Panc1 (cell line): ENCODE data around the gene LONP1. TPM values are rescaled to one million over a fixed set of nuclear protein-coding genes. Genes with fewer than 3 reads are reported as not detected.

Experiments used
- ATAC-seq: fragments of 200-7000 bp; cut with Tn5 transposase; 2 replicates; pipeline ENCODE4 v1.9.1; 2020; ENCODE audit warnings: mild to moderate bottlenecking, moderate library complexity
- BruUV-seq: library from RNA; stranded (reverse); fragments of 400-500 nt; replicated peaks from 2 replicates; lab custom pipeline; 2021; lab: Mats Ljungman, UMichigan
- CTCF ChIA-PET: fragments of 300-600 bp; sonication (Branson Sonifier 250); formaldehyde crosslinking; loops from one replicate; lab custom pipeline; 2022; ENCODE audit warnings: antibody characterized with exemption; lab: Charles Lee
- POLR2A ChIA-PET: fragments of 300-600 bp; sonication (Branson Sonifier 250); formaldehyde crosslinking; loops from one replicate; lab custom pipeline; 2022; ENCODE audit warnings: antibody characterized with exemption; lab: Charles Lee
- DNase-seq: peaks from one replicate; pipeline ENCODE4 v3.0.0-alpha.2; 2010; ENCODE audit warnings: low read depth, low spot score
- H3K27ac ChIP-seq: 2 replicates; pipeline ENCODE4 v1.5.1; 2011; ENCODE audit warnings: mild to moderate bottlenecking, low read length, inconsistent platforms
- H3K27me3 ChIP-seq: fragments of 200-500 bp; sonication (Bioruptor generic); 2 replicates; pipeline ENCODE4 v1.6.0; 2014; ENCODE audit warnings: low read length, inconsistent platforms; ENCODE audit not compliant: control insufficient read depth, insufficient read depth
- H3K36me3 ChIP-seq: fragments of 200-500 bp; sonication (Bioruptor generic); 2 replicates; pipeline ENCODE4 v1.5.1; 2014; ENCODE audit warnings: inconsistent platforms, mild to moderate bottlenecking, low read length, moderate library complexity; ENCODE audit not compliant: control insufficient read depth, insufficient read depth
- H3K4me1 ChIP-seq: 2 replicates; pipeline ENCODE4 v1.5.1; 2011; ENCODE audit warnings: inconsistent platforms, mild to moderate bottlenecking, low read length, moderate library complexity; ENCODE audit not compliant: control insufficient read depth, insufficient read depth
- H3K4me3 ChIP-seq, 2 experiments: 2 replicates each; pipeline ENCODE4 v1.5.1; 2011 to 2012; ENCODE audit warnings: low read depth in 2 of 2, low read length in 2 of 2, mild to moderate bottlenecking in 2 of 2, inconsistent platforms in 1 of 2, moderate library complexity in 1 of 2
- H3K9me3 ChIP-seq: fragments of 200-500 bp; sonication (Bioruptor generic); 2 replicates; pipeline ENCODE4 v1.5.1; 2014; ENCODE audit warnings: low read depth, mild to moderate bottlenecking, inconsistent platforms, low read length, moderate library complexity; ENCODE audit not compliant: control insufficient read depth, insufficient read depth
- CTCF ChIP-seq: fragments of 450-650 bp; IDR thresholded peaks from 2 replicates; pipeline ENCODE4 v1.5.1; 2017; ENCODE audit warnings: mild to moderate bottlenecking
- POLR2AphosphoS5 ChIP-seq: IDR thresholded peaks from 2 replicates; pipeline ENCODE4 v1.6.1; 2012; ENCODE audit warnings: mild to moderate bottlenecking, low read depth, low read length, moderate library complexity
- REST ChIP-seq, 2 experiments: IDR thresholded peaks; 2 replicates each; pipeline ENCODE4 v1.6.1; 2011 to 2012; ENCODE audit warnings: low read depth in 2 of 2, control low read depth in 1 of 2, low read length in 1 of 2, mild to moderate bottlenecking in 1 of 2, moderate library complexity in 1 of 2; ENCODE audit not compliant: insufficient read depth in 1 of 2
- SIN3A ChIP-seq: IDR thresholded peaks from 2 replicates; pipeline ENCODE4 v1.6.1; 2012; ENCODE audit warnings: low read depth, mild to moderate bottlenecking, low read length, moderate library complexity, borderline replicate concordance; ENCODE audit not compliant: insufficient read depth
- TCF7L2 ChIP-seq: IDR thresholded peaks from 2 replicates; pipeline ENCODE4 v1.6.1; 2011; ENCODE audit warnings: mild to moderate bottlenecking, low read depth, low read length, inconsistent platforms
- in situ Hi-C: cut with HindIII; loops from 2 replicates; pipeline ENCODE4 v1.10.0; 2016; ENCODE audit warnings: low sequenced_read_pairs, low pct_unique_long_range_greater_than_20kb
- intact Hi-C: fragments of 100-400 bp; cut with micrococcal nuclease; formaldehyde crosslinking; loops from one replicate; pipeline ENCODE4 v1.10.0; 2022; ENCODE audit not compliant: unreplicated experiment
- total RNA-seq: library from RNA; stranded (reverse); gene quantifications from one replicate; pipeline ENCODE4 v1.2.1, GENCODE V29; 2021; ENCODE audit not compliant: unreplicated experiment

LONP1 gene
- total RNA-seq, 1 experiment from 2014 or later = 93.0 TPM

GRCh38 chr19:5645409-5645808 lies 74.5 kb downstream of the LONP1 start:
- no peak for DNase-seq
- BruUV-seq = no TSS peak
- Histone ChIP-seq H3K36me3 (peaks cover 34% of the 10 kb centered on the region), H3K27me3 (no peaks in the 10 kb centered on the region), H3K27ac (no peak overlapping the region), H3K4me3 (no peak overlapping the region), H3K9me3 (no peaks in the 10 kb centered on the region), H3K4me1 (no peaks in the 10 kb centered on the region)
- no peak for TF ChIP-seq REST (IDR thresholded peaks at IDR 0.05; ENCODE audit: insufficient read depth in 1 of 2, low read depth in 2 of 2, low read length in 1 of 2)
- TF ChIP-seq SIN3A = no peak
- no peak for TF ChIP-seq POLR2AphosphoS5
- no peak for TF ChIP-seq TCF7L2
- no peak for TF ChIP-seq CTCF
- ATAC-seq = no peak
- intact Hi-C loops = no loop called here
- ChIA-PET CTCF (no interaction called here), POLR2A (no interaction called here)
- in situ Hi-C loops = no loop called here

- intact Hi-C loops = no loop called here
These were observed 75.9 kb downstream of the LONP1 start for GRCh38 chr19:5644037-5644436.

More at GRCh38 chr19:5644037-5644436, 75.9 kb downstream of the LONP1 start:
- peaks cover 34% of the 10 kb centered on the region for H3K36me3 ChIP-seq
- no peaks in the 10 kb centered on the region for H3K9me3 ChIP-seq
- ChIA-PET POLR2A (no interaction called here), CTCF (no interaction called here)
- ATAC-seq = no peak
- no peaks in the 10 kb centered on the region for H3K27me3 ChIP-seq
- no peak for DNase-seq
- no peak overlapping the region for H3K27ac ChIP-seq
- H3K4me3 ChIP-seq = no peak overlapping the region
- TF ChIP-seq SIN3A = no peak
- no peak for TF ChIP-seq CTCF
- no peak for TF ChIP-seq REST (IDR thresholded peaks at IDR 0.05; ENCODE audit: insufficient read depth in 1 of 2, low read depth in 2 of 2, low read length in 1 of 2)
- no peak for TF ChIP-seq POLR2AphosphoS5
- no peak for TF ChIP-seq TCF7L2
- in situ Hi-C loops = no loop called here
- BruUV-seq = no TSS peak
- no peaks in the 10 kb centered on the region for H3K4me1 ChIP-seq
